Keratinocyte (primary cell): ENCODE measurements around the gene PTDSS2. TPM values are rescaled to one million over a fixed set of nuclear protein-coding genes. Genes with fewer than 3 reads are reported as not detected.

Experiments used
- DNase-seq: peaks from one replicate; pipeline ENCODE4 v3.0.0-alpha.2; 2011; ENCODE audit warnings: low read depth, missing footprints, low spot score
- FAIRE-seq: peaks from 2 replicates; lab custom pipeline; 2011; peaks lifted over from hg19 to GRCh38; lab: Jason Lieb, UNC
- H2AFZ ChIP-seq: 2 replicates; pipeline ENCODE4 v1.6.0; 2012; ENCODE audit warnings: low read length, control low read depth, inconsistent platforms; ENCODE audit not compliant: control insufficient read depth
- H3K27ac ChIP-seq: 2 replicates; pipeline ENCODE4 v1.5.1; 2011; ENCODE audit warnings: low read length; ENCODE audit not compliant: control insufficient read depth, insufficient read depth
- H3K27me3 ChIP-seq: 3 replicates; pipeline ENCODE4 v1.6.0; 2011; ENCODE audit warnings: low read length; ENCODE audit not compliant: control insufficient read depth, insufficient read depth; ENCODE audit errors: extremely low read depth
- H3K36me3 ChIP-seq, 2 experiments: 2 replicates in 1 of 2; 3 replicates in 1 of 2; pipeline ENCODE4 v1.5.1; 2011; ENCODE audit warnings: low read length in 2 of 2, mild to moderate bottlenecking in 1 of 2; ENCODE audit not compliant: control insufficient read depth in 2 of 2, insufficient read depth in 2 of 2; ENCODE audit errors: extremely low read depth in 1 of 2
- H3K4me1 ChIP-seq: 3 replicates; pipeline ENCODE4 v1.5.1; 2011; ENCODE audit warnings: low read length; ENCODE audit not compliant: control insufficient read depth, insufficient read depth; ENCODE audit errors: extremely low read depth
- H3K4me2 ChIP-seq: 3 replicates; pipeline ENCODE4 v1.6.0; 2011; ENCODE audit warnings: low read depth, low read length; ENCODE audit not compliant: control insufficient read depth, insufficient read depth; ENCODE audit errors: extremely low read depth
- H3K4me3 ChIP-seq, 3 experiments: fragments of 200-600 bp in 1 of 3; sonication (generic) in 1 of 3; 2 replicates in 2 of 3; 3 replicates in 1 of 3; pipeline ENCODE4 v1.5.1; 2011 to 2016; ENCODE audit warnings: low read length in 3 of 3, mild to moderate bottlenecking in 3 of 3, control low read depth in 2 of 3, inconsistent platforms in 1 of 3, low read depth in 1 of 3, mixed read lengths in 1 of 3, mixed run types in 1 of 3, moderate library complexity in 1 of 3; ENCODE audit not compliant: control insufficient read depth in 2 of 3, insufficient read depth in 2 of 3; ENCODE audit errors: extremely low read depth in 1 of 3
- H3K79me2 ChIP-seq: 2 replicates; pipeline ENCODE4 v1.6.0; 2012; ENCODE audit warnings: low read length; ENCODE audit not compliant: control insufficient read depth, insufficient read depth
- H3K9ac ChIP-seq: 3 replicates; pipeline ENCODE4 v1.6.0; 2011; ENCODE audit warnings: low read length; ENCODE audit not compliant: control insufficient read depth, insufficient read depth; ENCODE audit errors: extremely low read depth
- H3K9me1 ChIP-seq: 3 replicates; pipeline ENCODE4 v1.6.0; 2011; ENCODE audit warnings: low read length; ENCODE audit not compliant: control insufficient read depth, insufficient read depth; ENCODE audit errors: extremely low read depth
- H3K9me3 ChIP-seq: 2 replicates; pipeline ENCODE4 v1.5.1; 2012; ENCODE audit warnings: low read depth, low read length; ENCODE audit not compliant: control insufficient read depth
- H4K20me1 ChIP-seq: 3 replicates; pipeline ENCODE4 v1.6.0; 2011; ENCODE audit warnings: low read length; ENCODE audit not compliant: control insufficient read depth, insufficient read depth; ENCODE audit errors: extremely low read depth
- CTCF ChIP-seq, 3 experiments: IDR thresholded peaks in 1 of 3; conservative IDR thresholded peaks in 1 of 3; optimal IDR thresholded peaks in 1 of 3; 2 replicates in 2 of 3; 3 replicates in 1 of 3; pipeline versions ENCODE3 to v1.5.1; 2011; ENCODE audit warnings: low read length in 3 of 3, mild to moderate bottlenecking in 3 of 3, moderate library complexity in 2 of 3, control low read depth in 1 of 3, inconsistent platforms in 1 of 3; ENCODE audit not compliant: insufficient read depth in 2 of 3; ENCODE audit errors: extremely low read depth in 1 of 3
- EZH2 ChIP-seq: IDR thresholded peaks from one replicate; pipeline ENCODE4 v1.6.1; 2012; ENCODE audit warnings: inconsistent platforms, mild to moderate bottlenecking, low read length, moderate library complexity
- dilution Hi-C: fragments of 300-500 bp; cut with MboI; formaldehyde crosslinking; loops from one replicate; pipeline ENCODE4 v1.7.0; 2020; ENCODE audit warnings: low sequenced_read_pairs; ENCODE audit not compliant: extremely low pct_ligation_motif_present
- polyA plus RNA-seq, 5 experiments: library from polyadenylated mRNA; depleted of rRNA in 3 of 5; stranded (reverse) in 3 of 5; stranded (forward) in 1 of 5; unstranded in 1 of 5; fragments of >200 nt; gene quantifications; 1 replicate in 1 of 5; 2 replicates in 3 of 5; 3 replicates in 1 of 5; pipeline versions ENCODE4 v1.2.1 to v1.2.3, GENCODE V29; 2011 to 2012; ENCODE audit warnings: missing spikeins in 2 of 5, low read depth in 1 of 5, low replicate concordance in 1 of 5

Gene PTDSS2
- polyA plus RNA-seq, 1 donor (not counting 4 experiments of a cell fraction or from before 2014, with no cell fraction given) = 21.6 TPM

- Histone ChIP-seq H3K9me3 (no peaks in the 10 kb centered on the region), H3K4me2 (no peak overlapping the region), H3K79me2 (no peaks in the 10 kb centered on the region), H3K4me1 (peaks cover 19% of the 10 kb centered on the region), H4K20me1 (peaks cover 7% of the 10 kb centered on the region), H3K27ac (no peak overlapping the region), H2AFZ (no peak overlapping the region), H3K4me3 (no peak overlapping the region), H3K36me3 (peaks cover 0 to 3% of the 10 kb centered on the region in 2 experiments), H3K9me1 (no peaks in the 10 kb centered on the region), H3K9ac (no peak overlapping the region), H3K27me3 (peaks cover 4% of the 10 kb centered on the region)
- FAIRE-seq (no peak), DNase-seq (no peak)
- dilution Hi-C loops = no loop called here
- TF ChIP-seq EZH2 = no peak
- TF ChIP-seq CTCF (optimal IDR thresholded peaks at IDR 0.05 in 1 of 3, IDR thresholded peaks at IDR 0.05 in 1 of 3, conservative IDR thresholded peaks at IDR 0.05 in 1 of 3; ENCODE audit: extremely low read depth in 1 of 3, insufficient read depth in 2 of 3, low read length in 3 of 3) = no peak
Observed at GRCh38 chr11:413120-414081, 36.7 kb upstream of the PTDSS2 start.

GRCh38 chr11:414318-414857, 35.7 kb upstream of the PTDSS2 start:
- H4K20me1 ChIP-seq = peaks cover 7% of the 10 kb centered on the region
- H2AFZ ChIP-seq = no peak overlapping the region
- H3K79me2 ChIP-seq = no peaks in the 10 kb centered on the region
- H3K4me1 ChIP-seq = peaks cover 19% of the 10 kb centered on the region
- no peak overlapping the region for H3K9ac ChIP-seq
- no peaks in the 10 kb centered on the region for H3K9me1 ChIP-seq
- dilution Hi-C loops = no loop called here
- TF ChIP-seq CTCF (optimal IDR thresholded peaks at IDR 0.05 in 1 of 3, IDR thresholded peaks at IDR 0.05 in 1 of 3, conservative IDR thresholded peaks at IDR 0.05 in 1 of 3; ENCODE audit: extremely low read depth in 1 of 3, insufficient read depth in 2 of 3, low read length in 3 of 3) (no peak), EZH2 (no peak)
- DNase-seq (no peak), FAIRE-seq (no peak)
- no peak overlapping the region for H3K27ac ChIP-seq
- H3K9me3 ChIP-seq = no peaks in the 10 kb centered on the region
- H3K27me3 ChIP-seq = peaks cover 4% of the 10 kb centered on the region
- H3K4me3 ChIP-seq = no peak overlapping the region
- no peak overlapping the region for H3K4me2 ChIP-seq
- peaks cover 0 to 4% of the 10 kb centered on the region in 2 experiments for H3K36me3 ChIP-seq
